Right atrium auricular region (tissue), 2 donors: ENCODE data around the gene MYO1E. TPM values are rescaled to one million over a fixed set of nuclear protein-coding genes. Genes with fewer than 3 reads are reported as not detected.

Experiments
- DNase-seq: peaks from one replicate; pipeline ENCODE4 v3.0.0-alpha.2; 2019; ENCODE audit warnings: low spot score
- H3K27ac ChIP-seq, 2 donors: fragments of 200-600 bp; sonication (generic); 1 replicate in 1 of 2; 2 replicates in 1 of 2; pipeline ENCODE4 v1.5.1; 2016 to 2019
- H3K27me3 ChIP-seq, 2 donors: fragments of 200-600 bp; sonication (generic); one replicate each; pipeline versions ENCODE4 v1.5.1 to v1.6.0; 2017 to 2019
- H3K36me3 ChIP-seq: fragments of 200-600 bp; sonication (generic); one replicate; pipeline ENCODE4 v1.5.1; 2016
- H3K4me1 ChIP-seq, 2 donors: fragments of 200-600 bp; sonication (generic); one replicate each; pipeline versions ENCODE4 v1.5.1 to v1.6.0; 2017 to 2019
- H3K4me3 ChIP-seq, 2 donors: fragments of 200-600 bp; sonication (generic); 1 replicate in 1 of 2; 2 replicates in 1 of 2; pipeline ENCODE4 v1.5.1; 2017 to 2019; ENCODE audit warnings: mild to moderate bottlenecking in 1 of 2, moderate library complexity in 1 of 2
- H3K9me3 ChIP-seq, 2 donors: fragments of 200-600 bp; sonication (generic); one replicate each; pipeline ENCODE4 v1.5.1; 2019
- total RNA-seq, 2 donors: library from RNA; depleted of rRNA; stranded (reverse); fragments of >200 nt; gene quantifications; one replicate each; pipeline ENCODE4 v1.1.0, GENCODE V29; 2016
- TF ChIP-seq, protein P1 (sequence below), 2 donors: fragments of 200-600 bp; sonication (generic); IDR thresholded peaks; one replicate each; pipeline ENCODE4 v1.5.1; 2019; ENCODE audit warnings: antibody characterized with exemption in 2 of 2

The MYO1E gene
- total RNA-seq, 2 donors from 2014 or later: 9.6 to 17.2 TPM

DNA sequence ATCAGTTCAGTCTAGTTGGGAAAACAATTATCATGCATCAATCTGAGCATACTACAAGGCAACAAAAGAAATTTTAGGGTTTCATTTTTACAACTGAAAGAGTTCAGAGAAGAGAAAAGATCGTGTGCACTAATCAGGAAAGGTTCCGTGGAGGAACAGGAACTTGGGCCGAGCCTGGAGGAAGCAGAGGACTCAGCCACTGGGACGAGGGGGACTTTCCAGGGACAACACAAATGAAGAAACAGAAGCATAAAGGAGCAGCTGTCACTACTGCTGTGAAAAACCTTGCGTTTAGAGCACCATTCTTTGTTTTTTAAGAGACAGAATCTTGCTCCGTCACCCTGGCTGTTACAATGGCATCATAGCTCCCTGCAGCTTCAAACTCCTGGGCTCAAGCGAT is 60.5 kb downstream of the MYO1E start:
- no peak overlapping the region for H3K4me3 ChIP-seq
- no peaks in the 10 kb centered on the region for H3K27me3 ChIP-seq
- peaks cover 0 to 46% of the 10 kb centered on the region in 2 donors for H3K4me1 ChIP-seq
- H3K36me3 ChIP-seq: no peaks in the 10 kb centered on the region
- H3K27ac ChIP-seq: no peak overlapping the region
- H3K9me3 ChIP-seq: no peaks in the 10 kb centered on the region
- TF ChIP-seq, protein P1, sequence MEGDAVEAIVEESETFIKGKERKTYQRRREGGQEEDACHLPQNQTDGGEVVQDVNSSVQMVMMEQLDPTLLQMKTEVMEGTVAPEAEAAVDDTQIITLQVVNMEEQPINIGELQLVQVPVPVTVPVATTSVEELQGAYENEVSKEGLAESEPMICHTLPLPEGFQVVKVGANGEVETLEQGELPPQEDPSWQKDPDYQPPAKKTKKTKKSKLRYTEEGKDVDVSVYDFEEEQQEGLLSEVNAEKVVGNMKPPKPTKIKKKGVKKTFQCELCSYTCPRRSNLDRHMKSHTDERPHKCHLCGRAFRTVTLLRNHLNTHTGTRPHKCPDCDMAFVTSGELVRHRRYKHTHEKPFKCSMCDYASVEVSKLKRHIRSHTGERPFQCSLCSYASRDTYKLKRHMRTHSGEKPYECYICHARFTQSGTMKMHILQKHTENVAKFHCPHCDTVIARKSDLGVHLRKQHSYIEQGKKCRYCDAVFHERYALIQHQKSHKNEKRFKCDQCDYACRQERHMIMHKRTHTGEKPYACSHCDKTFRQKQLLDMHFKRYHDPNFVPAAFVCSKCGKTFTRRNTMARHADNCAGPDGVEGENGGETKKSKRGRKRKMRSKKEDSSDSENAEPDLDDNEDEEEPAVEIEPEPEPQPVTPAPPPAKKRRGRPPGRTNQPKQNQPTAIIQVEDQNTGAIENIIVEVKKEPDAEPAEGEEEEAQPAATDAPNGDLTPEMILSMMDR (IDR thresholded peaks at IDR 0.05): no peak
- no peak for DNase-seq

DNA sequence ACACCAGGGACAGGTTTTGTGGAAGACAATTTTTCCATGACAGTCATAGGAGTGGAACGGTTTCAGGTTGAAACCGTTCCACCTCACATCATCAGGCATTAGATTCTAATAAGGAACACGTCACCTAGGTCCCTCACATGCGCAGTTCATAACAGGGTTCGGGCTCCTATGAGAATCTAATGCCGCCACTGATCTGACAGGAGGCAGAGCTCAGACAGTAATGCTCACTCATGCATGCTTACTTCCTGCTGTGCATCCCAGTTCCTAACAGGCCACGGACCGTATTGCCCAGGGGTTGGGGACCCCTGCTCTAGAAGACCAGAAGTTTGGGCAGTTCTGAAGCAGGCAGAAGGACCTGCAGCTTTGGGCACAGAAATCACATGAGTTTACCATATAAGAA is 61.5 kb downstream of the MYO1E start:
- Histone ChIP-seq H3K36me3 (no peaks in the 10 kb centered on the region), H3K4me1 (peaks cover 0 to 39% of the 10 kb centered on the region in 2 donors), H3K27me3 (no peaks in the 10 kb centered on the region), H3K4me3 (no peak overlapping the region), H3K27ac (no peak overlapping the region), H3K9me3 (no peaks in the 10 kb centered on the region)
- DNase-seq: no peak
- TF ChIP-seq, protein P1 (IDR thresholded peaks at IDR 0.05): no peak

DNA sequence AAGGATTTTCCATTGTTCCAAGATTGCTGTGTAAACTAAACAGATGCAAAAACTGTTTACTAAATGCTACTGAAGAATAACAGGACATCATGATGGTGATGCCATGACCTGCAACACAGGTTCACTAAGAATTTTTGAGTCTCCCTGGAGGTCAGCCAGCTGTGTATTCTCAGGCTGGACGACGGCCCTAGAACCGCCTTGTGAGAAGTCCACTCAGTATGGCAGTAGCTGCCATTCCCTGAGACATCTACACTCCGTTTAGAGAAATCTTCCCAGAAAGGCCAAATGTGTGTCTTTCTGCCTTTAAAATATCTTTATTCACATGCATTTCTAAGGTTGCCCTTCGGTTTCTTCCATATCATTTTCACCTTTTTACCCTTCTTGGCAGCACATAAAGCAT is 63.3 kb downstream of the MYO1E start:
- Histone ChIP-seq H3K4me1 (peaks cover 0 to 40% of the 10 kb centered on the region in 2 donors), H3K27me3 (no peaks in the 10 kb centered on the region), H3K36me3 (no peaks in the 10 kb centered on the region), H3K9me3 (no peaks in the 10 kb centered on the region), H3K4me3 (no peak overlapping the region), H3K27ac (no peak overlapping the region)
- TF ChIP-seq, protein P1 (IDR thresholded peaks at IDR 0.05): no peak
- DNase-seq: no peak

DNA sequence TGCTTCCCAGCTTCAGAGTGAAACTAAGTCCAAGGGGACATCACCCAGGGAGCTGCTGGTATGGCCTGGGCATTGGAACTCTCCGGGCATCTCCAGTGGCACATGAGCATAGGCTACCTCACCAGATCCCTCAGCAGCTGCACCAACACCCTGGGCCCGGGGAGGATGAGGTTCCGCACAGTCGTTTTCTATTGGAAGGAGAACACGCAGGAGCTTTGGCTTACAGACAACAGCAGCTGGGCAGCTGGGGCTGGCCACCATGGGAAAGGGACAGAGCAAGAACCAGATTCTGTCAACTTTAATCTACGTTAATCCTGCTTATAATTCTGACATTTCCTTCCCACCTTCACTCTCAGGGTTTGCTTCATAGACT is 65.5 kb downstream of the MYO1E start:
- no peaks in the 10 kb centered on the region for H3K27me3 ChIP-seq
- H3K4me3 ChIP-seq: no peak overlapping the region
- H3K4me1 ChIP-seq: peaks cover 0 to 18% of the 10 kb centered on the region in 2 donors
- no peaks in the 10 kb centered on the region for H3K36me3 ChIP-seq
- H3K27ac ChIP-seq: no peak overlapping the region
- no peaks in the 10 kb centered on the region for H3K9me3 ChIP-seq
- TF ChIP-seq, protein P1 (IDR thresholded peaks at IDR 0.05): no peak
- DNase-seq: no peak

DNA sequence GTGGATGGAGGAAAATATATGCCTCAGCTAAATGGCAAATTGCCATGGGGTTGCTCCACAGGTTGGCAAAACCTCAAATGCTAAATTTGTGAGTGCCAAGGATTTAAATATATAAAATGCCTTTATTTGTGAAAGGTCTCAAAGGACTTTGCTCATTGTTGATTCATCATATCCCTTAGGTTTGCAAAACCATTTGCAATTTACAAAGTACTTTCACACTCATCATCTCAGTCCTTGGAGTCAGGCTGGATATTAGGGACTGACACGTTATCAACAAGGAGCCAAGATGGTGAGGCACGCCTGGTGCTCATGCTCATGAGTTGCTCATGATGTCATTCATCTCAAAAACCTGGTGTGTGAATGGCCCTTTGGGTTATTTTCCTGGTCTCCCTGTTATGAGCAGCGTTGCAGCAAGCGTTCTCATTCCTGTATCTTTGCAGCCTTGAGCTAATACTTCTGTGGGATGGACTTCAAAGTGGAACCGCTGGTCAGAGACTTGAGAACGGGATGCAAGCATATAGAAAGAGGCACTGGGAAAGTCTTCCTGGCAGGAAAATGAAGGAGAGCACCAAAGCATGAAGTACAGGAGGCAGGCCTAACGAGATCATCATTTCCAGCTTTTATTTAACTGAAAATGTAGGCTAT is 66.0 kb downstream of the MYO1E start:
- Histone ChIP-seq H3K9me3 (no peaks in the 10 kb centered on the region), H3K4me1 (peaks cover 0 to 18% of the 10 kb centered on the region in 2 donors), H3K27ac (no peak overlapping the region), H3K4me3 (no peak overlapping the region), H3K36me3 (no peaks in the 10 kb centered on the region), H3K27me3 (no peaks in the 10 kb centered on the region)
- DNase-seq: no peak
- TF ChIP-seq, protein P1 (IDR thresholded peaks at IDR 0.05): no peak

DNA sequence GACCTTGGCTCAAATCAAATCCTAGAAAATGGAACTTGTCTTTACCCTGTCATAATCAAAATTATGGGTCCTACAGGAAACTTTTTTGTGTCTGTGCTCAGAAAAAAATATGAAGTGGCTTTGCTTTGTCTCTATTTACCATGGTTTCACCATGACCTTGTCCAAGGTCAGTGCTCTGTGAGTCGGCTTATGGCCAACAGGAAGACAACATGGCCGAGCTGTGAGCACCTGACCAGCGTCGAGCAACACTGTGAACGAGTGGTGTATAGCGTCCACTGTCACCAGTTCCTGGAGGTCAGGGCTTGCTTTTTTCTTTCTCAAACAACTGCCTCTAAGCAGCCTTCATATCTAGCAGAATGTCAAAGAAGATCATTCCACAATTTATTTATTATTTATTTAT is 67.9 kb downstream of the MYO1E start:
- no peaks in the 10 kb centered on the region for H3K27me3 ChIP-seq
- DNase-seq: no peak
- no peaks in the 10 kb centered on the region for H3K9me3 ChIP-seq
- H3K36me3 ChIP-seq: no peaks in the 10 kb centered on the region
- H3K4me3 ChIP-seq: no peak overlapping the region
- no peak overlapping the region for H3K27ac ChIP-seq
- H3K4me1 ChIP-seq: peaks cover 0 to 26% of the 10 kb centered on the region in 2 donors
- TF ChIP-seq, protein P1 (IDR thresholded peaks at IDR 0.05): no peak
